GM21515 (cell line): ENCODE data around the gene CYGB.
"Not testable (repeated sequence)": the region's sequence is repeated elsewhere in the genome, so short reads cannot be mapped to it uniquely, and the experiment has no call there.

ENCODE experiments used
- ATAC-seq: cut with Tn5 transposase; IDR thresholded peaks from one replicate; pipeline ENCODE4 v1.9.1; 2021; ENCODE audit not compliant: unreplicated experiment

Gene CYGB

DNA sequence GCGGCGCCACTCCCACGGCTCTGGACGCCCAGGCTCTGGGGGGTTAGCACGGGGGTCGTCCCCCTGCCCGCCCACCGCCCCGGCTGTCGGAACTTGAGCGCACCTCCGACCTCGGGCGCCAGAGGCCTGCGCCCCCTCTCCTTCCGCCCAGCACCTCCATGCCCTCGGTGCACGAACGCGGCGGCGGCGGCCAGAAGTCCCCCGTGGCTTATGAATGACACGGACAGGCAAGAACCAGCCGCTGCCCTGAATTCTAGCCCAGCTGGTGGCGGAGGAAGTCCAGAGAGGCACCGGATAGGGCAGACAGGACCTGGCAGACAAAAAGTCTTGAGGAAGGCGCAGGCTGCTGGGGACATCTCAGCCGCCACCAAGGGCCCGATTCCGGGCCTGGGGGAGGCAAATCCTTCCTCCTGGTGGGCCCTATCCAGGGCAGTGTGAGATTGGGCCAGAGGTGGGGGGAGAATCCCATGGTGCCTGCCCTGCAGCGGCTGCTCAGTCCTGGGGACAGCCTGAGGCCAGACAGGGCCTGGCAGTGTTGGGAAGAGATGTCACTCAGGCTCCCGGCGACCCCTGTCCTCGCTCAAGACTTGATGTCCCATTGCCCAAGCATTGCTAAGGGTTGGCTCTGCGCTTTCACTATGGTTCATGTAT, 897 bp upstream of the CYGB start:
- ATAC-seq = no peak

DNA sequence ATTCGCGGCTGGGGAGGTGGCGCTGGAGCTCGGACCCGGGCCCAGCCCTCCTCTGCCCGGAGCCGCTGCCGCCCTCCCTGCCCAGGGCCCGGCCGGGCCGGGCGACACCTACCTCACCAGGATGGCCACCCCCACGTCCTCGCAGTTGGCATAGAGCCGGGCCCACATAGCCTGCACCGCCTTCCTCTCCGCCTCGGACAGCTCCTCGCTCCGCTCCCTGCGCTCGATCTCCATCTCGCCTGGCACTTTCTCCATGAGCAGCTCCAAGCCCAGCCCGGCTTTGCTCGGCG, 276 bp downstream of the CYGB start:
- no peak for ATAC-seq

DNA sequence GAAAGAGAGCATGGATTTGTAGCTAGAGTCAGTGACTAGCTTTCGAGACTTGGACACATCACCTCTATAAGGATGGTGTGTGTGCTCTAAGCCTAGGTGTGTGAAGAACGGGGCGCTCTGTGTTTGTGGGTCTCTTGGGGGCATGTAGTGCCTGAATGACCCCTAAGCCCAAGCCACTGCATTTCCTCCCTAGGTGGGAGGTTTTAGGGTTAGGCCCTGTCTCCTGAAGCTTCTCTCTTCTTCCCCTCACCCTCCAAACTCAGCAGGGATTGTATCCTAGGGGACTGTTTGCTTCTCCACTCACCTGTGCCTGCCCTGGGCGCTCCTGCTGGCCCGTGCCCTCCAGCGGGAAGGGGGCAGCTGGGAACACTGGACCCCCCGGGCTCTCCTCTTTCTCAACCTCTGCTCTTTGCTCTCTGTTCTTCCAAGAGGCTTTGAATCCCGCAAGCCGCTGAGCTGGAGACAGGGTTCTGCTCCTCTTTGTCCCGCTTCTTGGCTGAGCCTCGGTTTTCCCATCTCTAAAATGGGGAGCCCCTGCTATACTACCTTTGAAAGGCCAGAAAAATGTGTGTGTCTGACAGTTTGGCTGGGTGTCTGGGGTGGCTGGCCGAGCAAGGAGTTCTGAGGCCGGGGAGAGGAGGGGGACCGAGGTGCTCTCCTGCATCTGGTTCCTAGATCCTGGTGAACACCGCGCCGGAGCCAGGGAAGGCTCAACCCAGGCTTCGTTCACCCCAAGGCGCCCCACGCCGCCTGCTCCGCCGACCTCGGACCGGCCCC, 810 bp downstream of the CYGB start:
- no peak for ATAC-seq

DNA sequence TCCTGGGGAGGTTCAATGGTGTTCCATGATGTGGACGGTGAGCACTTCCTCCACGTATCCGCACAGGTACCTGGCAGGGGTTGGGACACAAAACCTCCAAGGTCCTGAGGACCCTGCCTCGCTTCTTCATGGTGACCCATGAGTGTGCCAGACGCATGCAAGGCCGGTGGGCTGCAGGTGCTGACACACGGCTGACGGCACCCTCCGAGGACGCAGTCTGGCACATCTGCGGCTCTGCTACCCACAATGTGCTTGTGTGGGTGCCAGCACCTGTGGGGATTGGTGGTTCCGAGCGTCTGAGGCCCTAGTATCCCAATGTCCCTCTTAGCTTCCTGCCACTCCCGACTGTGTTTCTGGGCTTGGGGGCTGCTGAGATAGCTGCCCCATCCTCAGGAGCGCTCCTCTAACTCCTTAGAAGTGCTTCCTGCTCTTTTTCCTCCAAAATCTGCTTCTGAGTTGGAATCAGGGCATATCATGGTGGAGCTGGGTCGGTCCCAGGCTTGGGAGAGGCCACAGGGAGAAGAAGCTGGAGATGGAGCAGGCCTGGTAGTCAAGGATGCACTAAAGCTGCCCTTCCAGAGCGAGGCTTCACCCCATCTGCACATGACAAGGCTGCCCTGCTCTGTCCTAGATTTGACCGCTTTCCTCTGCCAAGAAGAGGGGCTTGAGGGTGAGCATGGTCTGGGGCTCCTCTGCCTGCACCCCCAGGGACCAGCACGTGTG, 1.6 kb downstream of the CYGB start:
- ATAC-seq = no peak

DNA sequence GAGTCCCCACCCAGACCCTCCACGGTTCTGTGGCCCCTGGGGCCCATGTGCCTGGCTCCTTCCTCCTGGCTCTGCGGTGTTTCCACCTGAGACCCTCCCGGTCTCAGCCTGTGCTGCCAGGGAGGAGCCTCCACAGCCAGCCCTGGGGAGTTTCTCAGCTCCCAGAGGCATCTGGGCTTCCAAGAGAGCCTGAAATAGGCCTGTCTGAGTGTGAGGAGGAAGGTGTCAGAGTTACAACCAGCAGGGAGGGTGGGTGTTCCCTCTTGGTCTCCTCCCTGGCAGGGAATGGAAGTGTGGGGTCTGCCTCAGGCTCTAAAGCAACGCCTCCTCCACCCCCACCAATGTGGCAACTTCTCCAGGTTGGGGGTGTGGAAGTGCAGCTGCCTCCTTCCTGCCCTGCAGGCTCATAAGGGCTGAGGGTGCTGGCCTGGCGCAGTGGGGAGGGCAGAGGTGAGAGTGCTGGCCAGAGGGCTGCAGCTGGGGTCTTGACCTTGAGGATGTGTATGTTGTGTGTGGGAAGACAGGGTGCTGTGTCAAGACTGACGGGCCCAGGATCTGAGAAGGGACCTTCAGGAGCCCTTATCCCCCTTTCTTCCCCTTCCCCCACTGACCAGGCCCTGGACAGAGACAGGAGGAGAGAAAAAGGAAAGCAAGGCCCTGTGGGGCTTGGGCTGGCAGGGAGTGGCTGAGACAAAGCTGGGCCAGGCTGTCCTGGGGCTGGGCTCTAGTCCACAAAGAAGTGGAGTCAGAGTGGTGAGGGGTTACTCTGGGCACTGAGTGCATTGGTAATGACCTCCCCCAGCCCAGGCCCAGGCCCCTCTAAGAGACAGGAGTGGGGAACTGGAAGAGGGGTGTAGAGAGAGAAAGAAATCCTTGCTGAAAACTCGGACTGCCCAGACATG, 2.4 kb downstream of the CYGB start:
- ATAC-seq = no peak

DNA sequence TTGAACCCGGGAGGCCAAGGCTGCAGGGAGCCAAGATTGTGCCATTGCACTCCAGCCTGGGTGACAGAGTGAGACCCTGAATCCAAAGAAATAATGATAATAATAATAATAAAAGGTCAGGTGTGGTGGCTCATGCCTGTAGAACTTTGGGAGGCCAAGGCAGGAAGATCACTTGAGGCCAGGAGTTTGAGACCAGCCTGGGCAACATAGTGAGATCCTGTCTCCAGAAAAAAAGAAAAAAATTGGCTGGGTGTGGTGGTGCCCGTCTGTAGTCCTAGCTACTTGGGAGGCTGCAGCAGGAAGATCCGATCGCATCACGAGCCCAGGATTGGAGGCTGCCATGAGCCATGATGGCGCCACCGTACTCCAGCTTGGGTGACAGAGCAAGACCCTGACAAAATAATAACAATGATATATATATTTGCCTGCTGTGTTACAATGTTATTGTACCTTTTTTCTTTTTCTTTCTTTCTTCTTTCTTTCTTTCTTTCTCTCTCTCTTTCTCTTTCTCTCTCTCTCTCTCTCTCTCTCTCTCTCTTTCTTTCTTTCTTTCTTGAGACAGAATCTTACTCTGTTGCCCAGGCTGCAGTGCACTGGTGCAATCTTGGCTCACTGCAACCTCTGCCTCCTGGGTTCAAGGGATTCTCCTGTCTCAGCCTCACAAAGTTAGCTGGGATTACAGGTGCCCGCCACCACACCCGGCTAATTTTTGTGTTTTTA, 3.7 kb downstream of the CYGB start:
- ATAC-seq = not testable (repeated sequence)

DNA sequence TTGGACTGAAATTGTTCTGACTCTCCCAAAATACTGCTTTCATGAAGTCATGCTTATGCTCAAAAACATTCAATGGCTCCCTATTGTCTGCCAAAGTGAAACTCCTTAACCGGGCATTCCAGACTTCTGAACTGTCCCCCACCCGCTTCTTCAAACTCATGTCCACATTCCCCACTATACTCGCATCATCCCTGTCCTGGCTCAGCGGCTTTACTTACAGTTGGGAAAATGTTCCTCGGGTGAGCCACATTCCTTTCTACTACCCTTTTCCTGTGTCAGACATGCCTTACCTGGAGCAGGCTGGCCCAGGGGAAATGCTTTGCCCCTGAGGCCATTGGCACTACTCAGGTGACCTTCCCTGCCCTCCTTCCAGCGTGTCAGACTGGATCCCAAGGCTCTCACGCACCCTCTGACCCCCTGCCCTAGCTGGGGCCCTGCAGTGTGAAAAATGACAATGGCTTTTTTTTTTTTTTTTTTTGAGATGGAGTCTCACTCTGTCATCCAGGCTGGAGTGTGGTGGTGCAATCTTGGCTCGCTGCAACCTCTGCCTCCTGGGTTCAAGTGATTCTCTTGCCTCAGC, 5.3 kb downstream of the CYGB start:
- no peak for ATAC-seq

DNA sequence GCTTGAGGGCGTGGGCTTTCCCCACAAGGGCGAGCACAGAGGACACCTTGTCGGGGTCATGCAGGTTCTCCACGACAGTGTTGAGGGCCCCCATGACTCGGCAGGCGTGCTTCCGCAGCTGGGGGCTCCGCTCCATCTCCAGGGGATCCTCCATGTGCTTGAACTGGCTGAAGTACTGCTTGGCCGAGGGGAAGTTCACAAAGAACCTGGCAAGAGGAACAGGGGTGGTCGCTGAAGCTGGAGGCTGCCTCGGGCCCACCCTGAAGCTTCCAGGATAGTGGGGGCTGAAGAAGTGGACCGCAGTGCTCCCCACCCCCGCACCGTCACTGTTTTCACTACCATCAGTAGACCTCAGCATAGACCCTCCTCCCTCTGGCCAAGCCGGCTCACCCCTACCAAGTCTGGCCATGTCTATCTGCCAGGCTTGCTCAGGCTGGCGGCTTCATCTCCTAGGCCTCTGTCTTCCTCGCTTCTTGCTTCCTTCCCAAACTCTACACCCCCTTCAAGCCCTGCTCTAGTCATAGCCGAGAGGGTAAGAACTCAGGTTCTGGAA, 5.9 kb downstream of the CYGB start:
- ATAC-seq = no peak

DNA sequence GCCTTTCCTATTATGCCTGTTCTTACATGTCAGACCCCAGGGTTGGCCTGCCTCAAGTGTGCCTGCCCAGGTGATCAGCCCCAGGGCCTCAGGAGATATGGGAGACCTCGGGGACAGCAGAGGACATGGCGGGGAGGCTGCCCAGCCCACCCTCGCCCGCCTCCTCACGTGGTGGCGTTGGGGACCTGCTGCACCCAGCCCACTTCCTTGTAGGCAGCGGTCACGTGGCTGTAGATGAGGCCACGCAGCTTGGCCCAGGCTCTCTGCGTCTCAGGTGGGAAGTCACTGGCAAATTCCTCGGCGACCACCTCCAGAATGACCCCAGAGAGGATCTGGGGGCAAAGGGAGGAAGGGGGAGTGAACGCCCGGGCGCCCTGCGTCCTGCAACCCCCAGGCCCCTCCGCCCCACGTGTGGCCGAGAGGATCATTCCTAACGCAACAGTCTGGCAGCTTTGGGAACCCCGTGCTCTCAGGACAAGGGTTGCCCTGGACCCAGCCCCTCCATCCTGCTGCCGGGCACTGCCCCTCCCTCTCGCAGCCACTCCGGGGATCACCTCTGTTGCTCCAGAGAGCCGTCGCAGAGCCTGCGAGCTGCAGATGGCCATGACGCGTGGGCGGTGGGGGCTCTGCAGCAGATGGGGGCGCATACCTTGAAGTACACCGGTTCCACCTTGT, 6.6 kb downstream of the CYGB start:
- ATAC-seq = no peak

DNA sequence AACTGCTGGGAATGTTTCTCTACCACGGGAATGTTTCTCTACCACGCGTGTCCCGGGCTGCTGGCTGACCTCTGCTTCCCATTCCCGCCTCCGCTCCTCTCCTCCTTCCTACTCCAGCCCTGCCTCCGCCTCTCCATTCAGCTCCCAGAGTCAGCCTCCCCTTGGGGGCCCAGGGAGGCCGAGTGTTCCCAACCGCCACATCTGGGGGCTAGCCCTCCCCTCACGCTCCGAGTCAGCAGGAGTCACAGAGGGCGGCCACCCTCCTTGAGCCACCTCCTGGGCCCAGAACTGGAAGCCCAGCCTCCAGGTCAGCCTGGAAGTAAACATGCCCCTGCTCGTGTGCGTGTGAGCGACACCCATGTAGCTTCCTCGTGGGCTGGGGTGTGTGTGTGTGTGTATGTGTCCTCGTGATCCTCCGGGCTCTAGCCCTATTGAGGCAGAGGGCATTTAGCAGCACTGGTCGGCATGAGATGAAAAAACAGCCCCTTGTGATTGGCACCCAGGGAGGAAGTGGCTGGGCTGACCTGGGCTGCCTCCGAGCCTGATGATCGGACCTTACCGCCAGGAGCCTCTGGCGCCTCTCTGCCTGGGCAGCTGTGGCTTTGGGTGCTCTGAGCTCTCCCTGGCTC, 7.3 kb downstream of the CYGB start:
- ATAC-seq = no peak

DNA sequence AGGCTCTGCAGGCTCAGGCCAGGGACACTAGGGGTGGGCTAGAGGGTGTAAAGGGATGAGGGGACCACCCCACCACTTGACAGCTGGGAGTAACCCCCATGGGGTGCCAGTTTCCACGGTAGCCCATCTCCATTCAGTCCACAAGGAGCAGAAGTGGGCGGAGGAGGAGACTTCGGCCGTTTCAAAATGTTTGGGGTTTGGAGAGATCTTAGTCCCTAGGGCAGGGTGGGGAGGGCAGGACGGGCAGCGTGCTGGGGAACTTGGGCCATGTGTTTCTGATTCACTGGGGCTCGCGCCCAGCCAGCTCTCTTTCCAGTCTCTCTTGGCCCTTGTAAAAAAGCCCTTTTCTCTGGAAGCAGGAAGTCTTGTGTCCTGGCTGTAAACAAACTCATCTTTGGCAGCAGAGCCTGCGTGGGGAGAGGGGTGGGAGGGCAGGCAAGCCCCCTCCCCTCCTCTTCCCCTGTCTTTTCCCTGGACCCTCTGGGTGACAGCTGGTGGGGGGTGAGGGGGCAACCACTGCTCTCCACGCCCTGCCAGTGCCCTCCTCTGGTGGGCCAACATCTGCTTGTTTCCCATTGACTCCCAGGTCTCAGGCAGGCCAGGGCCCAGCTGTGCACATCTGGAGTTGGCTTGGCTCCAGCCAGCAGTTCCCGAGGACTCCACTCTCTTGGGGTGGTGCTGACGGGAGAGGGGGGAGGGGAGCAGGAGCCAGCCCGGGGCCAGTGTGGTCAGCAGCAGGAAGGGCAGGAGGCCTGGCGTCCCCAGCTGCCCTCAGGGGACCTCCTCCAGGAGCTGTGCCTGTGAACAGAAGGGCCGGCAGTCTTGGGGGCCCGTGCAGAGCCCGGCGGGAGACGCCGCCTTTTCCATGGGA, 8.1 kb downstream of the CYGB start:
- no peak for ATAC-seq

DNA sequence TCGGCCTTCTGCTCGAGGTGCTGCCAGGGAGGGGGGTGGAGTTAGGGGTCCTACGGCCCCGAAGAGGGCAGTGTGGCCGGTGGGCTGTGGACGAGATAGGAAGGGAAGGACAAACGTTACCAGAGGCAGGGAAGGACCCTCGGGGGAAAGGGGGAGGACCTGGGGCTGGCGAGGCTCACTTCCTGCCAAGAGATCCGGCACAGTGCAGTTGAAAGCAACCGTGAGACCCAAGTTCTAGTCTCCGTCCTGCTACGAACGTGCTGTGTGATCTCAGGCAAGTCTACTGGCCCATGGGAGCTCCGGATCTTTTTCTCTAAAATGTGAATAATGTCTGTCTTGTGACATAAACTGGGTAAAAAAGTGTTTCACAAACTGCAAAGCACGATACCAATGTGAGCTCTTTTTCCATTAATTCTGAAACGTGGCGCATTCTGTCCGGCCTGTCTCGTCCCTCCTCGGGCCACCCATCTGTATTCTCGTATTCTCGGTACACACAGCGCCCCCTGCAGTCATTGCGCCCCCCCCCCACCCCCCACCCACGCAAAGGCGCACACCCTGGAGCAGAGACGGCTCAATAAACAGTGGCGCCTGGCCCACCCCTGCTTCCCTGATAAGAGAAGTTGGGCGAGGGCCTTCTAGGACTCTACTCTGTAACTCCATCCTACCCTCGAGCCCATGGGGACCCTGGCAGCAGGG, 8.8 kb downstream of the CYGB start:
- no peak for ATAC-seq

DNA sequence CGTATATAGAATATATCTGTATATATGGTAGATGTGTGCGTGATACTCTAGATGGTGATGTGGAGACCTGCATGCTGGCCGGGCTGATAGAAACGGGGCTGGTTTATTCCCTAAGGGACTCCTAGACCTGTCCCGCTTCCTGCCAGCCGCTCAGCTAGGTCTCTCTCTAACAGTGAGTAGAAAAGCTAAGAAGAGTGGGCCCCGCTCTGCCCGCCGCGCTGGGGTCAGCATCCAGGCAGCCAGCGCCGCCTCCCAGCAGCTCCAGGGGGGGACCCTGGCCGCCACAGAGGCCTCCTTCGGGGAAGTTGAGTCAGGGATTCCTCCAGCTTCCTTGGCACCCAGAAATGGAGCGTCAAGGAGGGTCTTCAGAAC, 9.4 kb downstream of the CYGB start:
- ATAC-seq = no peak

DNA sequence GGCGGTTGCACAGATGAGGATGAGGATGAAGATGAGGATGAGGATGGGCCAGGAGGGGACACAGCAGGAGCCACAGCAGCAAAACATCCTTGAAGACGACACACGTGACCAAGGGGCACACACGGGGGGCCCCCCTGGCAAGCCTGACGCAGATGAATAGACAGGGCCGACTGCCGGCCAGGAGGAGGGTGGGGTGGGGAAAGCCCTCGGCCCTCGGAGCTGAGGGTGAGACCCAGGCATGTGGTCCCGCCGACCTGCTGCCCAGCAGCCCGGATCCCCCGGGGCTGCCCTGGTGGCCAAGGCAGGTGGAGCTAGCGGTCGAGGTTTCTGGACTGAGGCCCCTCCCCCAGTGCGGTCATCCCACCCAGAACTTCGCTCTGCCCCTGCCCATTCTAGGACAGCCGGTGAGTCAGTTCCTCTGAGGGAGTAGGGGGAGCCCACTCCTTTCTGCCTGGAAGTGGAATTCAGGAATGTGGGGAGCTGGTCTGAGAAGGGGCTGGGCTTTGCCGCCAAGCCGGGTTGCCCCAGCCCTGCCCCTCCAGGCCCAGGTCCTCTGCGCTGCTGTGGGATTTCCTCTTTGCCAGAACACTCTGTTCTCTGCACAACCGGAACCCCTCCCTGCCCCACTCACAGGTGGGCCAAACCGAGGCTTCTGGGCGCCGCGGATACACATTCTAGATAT, 9.9 kb downstream of the CYGB start:
- no peak for ATAC-seq

DNA sequence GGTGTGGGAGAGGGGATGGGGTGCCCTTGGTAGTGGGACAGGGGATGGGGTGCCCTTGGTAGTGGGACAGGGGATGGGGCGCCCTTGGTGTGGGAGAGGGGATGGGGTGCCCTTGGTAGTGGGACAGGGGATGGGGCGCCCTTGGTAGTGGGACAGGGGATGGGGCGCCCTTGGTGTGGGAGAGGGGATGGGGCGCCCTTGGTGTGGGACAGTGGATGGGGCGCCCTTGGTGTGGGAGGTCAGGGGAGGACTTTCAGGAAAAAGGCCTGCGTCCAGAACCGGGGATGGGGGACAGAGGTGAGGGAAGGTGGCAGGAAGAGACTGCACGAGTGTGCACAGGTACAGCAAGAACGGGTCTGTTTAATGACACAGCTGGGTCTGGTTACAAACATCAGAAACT, 10.5 kb downstream of the CYGB start:
- ATAC-seq = not testable (repeated sequence)

DNA sequence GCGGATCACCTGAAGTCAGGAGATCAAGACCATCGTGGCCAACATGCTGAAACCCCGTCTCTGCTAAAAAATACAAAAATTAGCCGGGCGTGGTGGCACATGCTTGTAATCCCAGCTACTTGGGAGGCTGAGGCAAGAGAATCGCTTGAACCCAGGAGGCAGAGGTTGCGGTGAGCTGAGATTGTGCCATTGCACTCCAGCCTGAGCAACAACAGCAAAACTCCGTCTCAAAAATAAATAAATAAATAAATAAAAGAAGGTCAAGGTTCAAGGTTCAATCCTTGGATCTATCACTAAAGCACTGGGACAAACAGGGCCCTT, 12.0 kb downstream of the CYGB start:
- not testable (repeated sequence) for ATAC-seq
